Ovary (tissue), 3 donors: ENCODE results near the gene RAB27B.

ENCODE experiments used
- CTCF ChIP-seq, 3 donors: fragments of 450-650 bp in 2 of 3; fragments of 200-600 bp in 1 of 3; IDR thresholded peaks; one replicate each; pipeline versions ENCODE4 v1.5.1 to v1.8.0; 2016 to 2022; ENCODE audit warnings: antibody characterized with exemption in 3 of 3, mild to moderate bottlenecking in 1 of 3
- EP300 ChIP-seq: sonication (generic); formaldehyde crosslinking; IDR thresholded peaks from one replicate; pipeline ENCODE4 v1.6.1; 2017; ENCODE audit warnings: antibody characterized with exemption
- POLR2A ChIP-seq: fragments of 450-650 bp; IDR thresholded peaks from one replicate; pipeline ENCODE4 v1.6.1; 2017; ENCODE audit warnings: antibody characterized with exemption, mild to moderate bottlenecking, moderate library complexity
- donor health status: DM: no; HTN: no; CAD: no.

DNA sequence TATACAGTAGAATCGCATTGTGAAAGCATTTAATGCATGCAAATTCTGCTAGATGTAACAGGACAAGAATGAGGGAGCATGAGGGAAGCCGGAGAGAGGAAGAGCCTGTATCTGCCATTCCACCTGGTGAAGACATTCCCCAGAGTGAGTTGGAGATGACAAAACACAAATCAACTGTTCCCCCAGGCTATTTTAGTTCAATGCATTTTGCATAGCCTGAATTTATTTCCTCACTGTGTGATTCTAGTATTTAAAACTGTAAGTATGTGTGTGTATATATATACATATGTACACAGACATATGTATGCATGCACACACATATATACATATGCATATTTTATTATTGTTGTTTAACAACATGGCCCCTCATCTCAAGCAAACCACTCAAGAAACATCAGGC is 76.3 kb downstream of the RAB27B start:
- TF ChIP-seq POLR2A (no peak), CTCF (IDR thresholded peaks at IDR 0.05) (no peak), EP300 (no peak)
